ENCODE measurements around the gene NSD2.
A peak's percentile ranks its signal among the peaks of the same experiment; 100 is the strongest.

The NSD2 gene

DNA sequence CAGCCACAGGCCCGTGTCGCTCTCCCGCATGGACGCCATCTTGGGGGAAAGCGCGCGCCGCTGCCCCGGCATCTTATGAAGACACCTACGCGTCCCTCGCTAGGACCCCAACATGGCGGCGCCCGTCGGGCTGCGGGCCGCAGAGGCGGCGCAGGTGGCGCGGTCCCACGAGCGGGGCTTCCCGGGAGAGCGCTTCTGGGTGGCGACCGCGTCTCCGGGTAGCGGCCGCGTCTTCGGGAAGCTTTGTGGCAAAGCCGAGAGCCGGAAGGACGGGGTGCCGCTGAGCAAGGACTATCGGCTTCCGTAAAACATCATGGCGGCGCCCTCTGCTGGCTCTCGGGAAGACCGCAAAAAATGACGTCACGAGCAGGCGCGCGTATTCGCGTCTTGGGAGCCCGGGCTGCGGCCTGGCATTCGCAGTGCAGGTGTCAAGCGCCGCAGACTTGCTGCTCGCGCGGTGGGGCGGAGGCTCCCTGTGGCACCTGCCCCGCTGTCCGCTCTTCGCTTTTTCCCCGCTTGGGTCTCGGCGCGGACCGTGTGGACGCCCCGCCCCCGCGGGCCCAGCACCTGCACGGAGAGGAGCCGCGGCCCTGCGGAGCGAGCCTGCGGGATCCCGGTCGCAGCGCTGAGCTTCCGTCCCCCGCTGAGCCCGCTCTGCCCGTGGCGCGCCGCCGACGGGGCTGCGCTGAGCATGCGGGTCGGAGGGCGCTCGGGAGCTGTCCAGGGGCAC lies 137.9 kb downstream of the NSD2 start, which contains the start of gene NELFA (continued):
- peak; percentile 61; the same call in 1 of the 2 replicates for TF ChIP-seq ZFP69B (tag by site-specific recombination; IDR thresholded peaks at IDR 0.05)
- TF ChIP-seq ZNF626 (tag by site-specific recombination; IDR thresholded peaks at IDR 0.05) = no peak
- TF ChIP-seq, protein P1, sequence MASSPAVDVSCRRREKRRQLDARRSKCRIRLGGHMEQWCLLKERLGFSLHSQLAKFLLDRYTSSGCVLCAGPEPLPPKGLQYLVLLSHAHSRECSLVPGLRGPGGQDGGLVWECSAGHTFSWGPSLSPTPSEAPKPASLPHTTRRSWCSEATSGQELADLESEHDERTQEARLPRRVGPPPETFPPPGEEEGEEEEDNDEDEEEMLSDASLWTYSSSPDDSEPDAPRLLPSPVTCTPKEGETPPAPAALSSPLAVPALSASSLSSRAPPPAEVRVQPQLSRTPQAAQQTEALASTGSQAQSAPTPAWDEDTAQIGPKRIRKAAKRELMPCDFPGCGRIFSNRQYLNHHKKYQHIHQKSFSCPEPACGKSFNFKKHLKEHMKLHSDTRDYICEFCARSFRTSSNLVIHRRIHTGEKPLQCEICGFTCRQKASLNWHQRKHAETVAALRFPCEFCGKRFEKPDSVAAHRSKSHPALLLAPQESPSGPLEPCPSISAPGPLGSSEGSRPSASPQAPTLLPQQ (tag by site-specific recombination; IDR thresholded peaks at IDR 0.05) = peak; percentile 57
- TF ChIP-seq, protein P2, sequence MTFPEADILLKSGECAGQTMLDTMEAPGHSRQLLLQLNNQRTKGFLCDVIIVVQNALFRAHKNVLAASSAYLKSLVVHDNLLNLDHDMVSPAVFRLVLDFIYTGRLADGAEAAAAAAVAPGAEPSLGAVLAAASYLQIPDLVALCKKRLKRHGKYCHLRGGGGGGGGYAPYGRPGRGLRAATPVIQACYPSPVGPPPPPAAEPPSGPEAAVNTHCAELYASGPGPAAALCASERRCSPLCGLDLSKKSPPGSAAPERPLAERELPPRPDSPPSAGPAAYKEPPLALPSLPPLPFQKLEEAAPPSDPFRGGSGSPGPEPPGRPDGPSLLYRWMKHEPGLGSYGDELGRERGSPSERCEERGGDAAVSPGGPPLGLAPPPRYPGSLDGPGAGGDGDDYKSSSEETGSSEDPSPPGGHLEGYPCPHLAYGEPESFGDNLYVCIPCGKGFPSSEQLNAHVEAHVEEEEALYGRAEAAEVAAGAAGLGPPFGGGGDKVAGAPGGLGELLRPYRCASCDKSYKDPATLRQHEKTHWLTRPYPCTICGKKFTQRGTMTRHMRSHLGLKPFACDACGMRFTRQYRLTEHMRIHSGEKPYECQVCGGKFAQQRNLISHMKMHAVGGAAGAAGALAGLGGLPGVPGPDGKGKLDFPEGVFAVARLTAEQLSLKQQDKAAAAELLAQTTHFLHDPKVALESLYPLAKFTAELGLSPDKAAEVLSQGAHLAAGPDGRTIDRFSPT (tag by site-specific recombination; IDR thresholded peaks at IDR 0.05) = peak; percentile 81
- TF ChIP-seq ZNF214 (tag by site-specific recombination; IDR thresholded peaks at IDR 0.05; ENCODE audit: borderline replicate concordance) = no peak
- TF ChIP-seq, protein P3, sequence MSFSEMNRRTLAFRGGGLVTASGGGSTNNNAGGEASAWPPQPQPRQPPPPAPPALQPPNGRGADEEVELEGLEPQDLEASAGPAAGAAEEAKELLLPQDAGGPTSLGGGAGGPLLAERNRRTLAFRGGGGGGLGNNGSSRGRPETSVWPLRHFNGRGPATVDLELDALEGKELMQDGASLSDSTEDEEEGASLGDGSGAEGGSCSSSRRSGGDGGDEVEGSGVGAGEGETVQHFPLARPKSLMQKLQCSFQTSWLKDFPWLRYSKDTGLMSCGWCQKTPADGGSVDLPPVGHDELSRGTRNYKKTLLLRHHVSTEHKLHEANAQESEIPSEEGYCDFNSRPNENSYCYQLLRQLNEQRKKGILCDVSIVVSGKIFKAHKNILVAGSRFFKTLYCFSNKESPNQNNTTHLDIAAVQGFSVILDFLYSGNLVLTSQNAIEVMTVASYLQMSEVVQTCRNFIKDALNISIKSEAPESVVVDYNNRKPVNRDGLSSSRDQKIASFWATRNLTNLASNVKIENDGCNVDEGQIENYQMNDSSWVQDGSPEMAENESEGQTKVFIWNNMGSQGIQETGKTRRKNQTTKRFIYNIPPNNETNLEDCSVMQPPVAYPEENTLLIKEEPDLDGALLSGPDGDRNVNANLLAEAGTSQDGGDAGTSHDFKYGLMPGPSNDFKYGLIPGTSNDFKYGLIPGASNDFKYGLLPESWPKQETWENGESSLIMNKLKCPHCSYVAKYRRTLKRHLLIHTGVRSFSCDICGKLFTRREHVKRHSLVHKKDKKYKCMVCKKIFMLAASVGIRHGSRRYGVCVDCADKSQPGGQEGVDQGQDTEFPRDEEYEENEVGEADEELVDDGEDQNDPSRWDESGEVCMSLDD (tag by site-specific recombination; IDR thresholded peaks at IDR 0.05) = no peak
- no peak for TF ChIP-seq ZNF658 (tag by site-specific recombination; IDR thresholded peaks at IDR 0.05)
- TF ChIP-seq ZNF175 (tag by site-specific recombination; IDR thresholded peaks at IDR 0.05) = no peak
- TF ChIP-seq, protein P4, sequence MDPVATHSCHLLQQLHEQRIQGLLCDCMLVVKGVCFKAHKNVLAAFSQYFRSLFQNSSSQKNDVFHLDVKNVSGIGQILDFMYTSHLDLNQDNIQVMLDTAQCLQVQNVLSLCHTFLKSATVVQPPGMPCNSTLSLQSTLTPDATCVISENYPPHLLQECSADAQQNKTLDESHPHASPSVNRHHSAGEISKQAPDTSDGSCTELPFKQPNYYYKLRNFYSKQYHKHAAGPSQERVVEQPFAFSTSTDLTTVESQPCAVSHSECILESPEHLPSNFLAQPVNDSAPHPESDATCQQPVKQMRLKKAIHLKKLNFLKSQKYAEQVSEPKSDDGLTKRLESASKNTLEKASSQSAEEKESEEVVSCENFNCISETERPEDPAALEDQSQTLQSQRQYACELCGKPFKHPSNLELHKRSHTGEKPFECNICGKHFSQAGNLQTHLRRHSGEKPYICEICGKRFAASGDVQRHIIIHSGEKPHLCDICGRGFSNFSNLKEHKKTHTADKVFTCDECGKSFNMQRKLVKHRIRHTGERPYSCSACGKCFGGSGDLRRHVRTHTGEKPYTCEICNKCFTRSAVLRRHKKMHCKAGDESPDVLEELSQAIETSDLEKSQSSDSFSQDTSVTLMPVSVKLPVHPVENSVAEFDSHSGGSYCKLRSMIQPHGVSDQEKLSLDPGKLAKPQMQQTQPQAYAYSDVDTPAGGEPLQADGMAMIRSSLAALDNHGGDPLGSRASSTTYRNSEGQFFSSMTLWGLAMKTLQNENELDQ (tag by site-specific recombination; IDR thresholded peaks at IDR 0.05; ENCODE audit: low read depth) = no peak
- no peak; the same call in 1 of the 2 replicates for TF ChIP-seq ZNF768 (tag by site-specific recombination; IDR thresholded peaks at IDR 0.05)
- no peak for TF ChIP-seq ZBTB48 (tag by site-specific recombination; IDR thresholded peaks at IDR 0.05)
- no peak for TF ChIP-seq ZNF707 (tag by site-specific recombination; IDR thresholded peaks at IDR 0.05)
- no peak for TF ChIP-seq GFI1B (tag by site-specific recombination; IDR thresholded peaks at IDR 0.05)
- TF ChIP-seq, protein P5, sequence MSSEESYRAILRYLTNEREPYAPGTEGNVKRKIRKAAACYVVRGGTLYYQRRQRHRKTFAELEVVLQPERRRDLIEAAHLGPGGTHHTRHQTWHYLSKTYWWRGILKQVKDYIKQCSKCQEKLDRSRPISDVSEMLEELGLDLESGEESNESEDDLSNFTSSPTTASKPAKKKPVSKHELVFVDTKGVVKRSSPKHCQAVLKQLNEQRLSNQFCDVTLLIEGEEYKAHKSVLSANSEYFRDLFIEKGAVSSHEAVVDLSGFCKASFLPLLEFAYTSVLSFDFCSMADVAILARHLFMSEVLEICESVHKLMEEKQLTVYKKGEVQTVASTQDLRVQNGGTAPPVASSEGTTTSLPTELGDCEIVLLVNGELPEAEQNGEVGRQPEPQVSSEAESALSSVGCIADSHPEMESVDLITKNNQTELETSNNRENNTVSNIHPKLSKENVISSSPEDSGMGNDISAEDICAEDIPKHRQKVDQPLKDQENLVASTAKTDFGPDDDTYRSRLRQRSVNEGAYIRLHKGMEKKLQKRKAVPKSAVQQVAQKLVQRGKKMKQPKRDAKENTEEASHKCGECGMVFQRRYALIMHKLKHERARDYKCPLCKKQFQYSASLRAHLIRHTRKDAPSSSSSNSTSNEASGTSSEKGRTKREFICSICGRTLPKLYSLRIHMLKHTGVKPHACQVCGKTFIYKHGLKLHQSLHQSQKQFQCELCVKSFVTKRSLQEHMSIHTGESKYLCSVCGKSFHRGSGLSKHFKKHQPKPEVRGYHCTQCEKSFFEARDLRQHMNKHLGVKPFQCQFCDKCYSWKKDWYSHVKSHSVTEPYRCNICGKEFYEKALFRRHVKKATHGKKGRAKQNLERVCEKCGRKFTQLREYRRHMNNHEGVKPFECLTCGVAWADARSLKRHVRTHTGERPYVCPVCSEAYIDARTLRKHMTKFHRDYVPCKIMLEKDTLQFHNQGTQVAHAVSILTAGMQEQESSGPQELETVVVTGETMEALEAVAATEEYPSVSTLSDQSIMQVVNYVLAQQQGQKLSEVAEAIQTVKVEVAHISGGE (tag by site-specific recombination; conservative IDR thresholded peaks at IDR 0.05; ENCODE audit: low read depth) = peak; percentile 56
- TF ChIP-seq, protein P6, sequence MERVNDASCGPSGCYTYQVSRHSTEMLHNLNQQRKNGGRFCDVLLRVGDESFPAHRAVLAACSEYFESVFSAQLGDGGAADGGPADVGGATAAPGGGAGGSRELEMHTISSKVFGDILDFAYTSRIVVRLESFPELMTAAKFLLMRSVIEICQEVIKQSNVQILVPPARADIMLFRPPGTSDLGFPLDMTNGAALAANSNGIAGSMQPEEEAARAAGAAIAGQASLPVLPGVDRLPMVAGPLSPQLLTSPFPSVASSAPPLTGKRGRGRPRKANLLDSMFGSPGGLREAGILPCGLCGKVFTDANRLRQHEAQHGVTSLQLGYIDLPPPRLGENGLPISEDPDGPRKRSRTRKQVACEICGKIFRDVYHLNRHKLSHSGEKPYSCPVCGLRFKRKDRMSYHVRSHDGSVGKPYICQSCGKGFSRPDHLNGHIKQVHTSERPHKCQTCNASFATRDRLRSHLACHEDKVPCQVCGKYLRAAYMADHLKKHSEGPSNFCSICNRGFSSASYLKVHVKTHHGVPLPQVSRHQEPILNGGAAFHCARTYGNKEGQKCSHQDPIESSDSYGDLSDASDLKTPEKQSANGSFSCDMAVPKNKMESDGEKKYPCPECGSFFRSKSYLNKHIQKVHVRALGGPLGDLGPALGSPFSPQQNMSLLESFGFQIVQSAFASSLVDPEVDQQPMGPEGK (tag by site-specific recombination; IDR thresholded peaks at IDR 0.05) = no peak; the same call in 1 of the 2 replicates
- TF ChIP-seq ZBTB20 (tag by site-specific recombination; IDR thresholded peaks at IDR 0.05) = peak; percentile 98
- TF ChIP-seq ZIC2 (tag by site-specific recombination; IDR thresholded peaks at IDR 0.05) = peak; percentile 97
- peak; percentile 69; the same call in 1 of the 2 replicates for TF ChIP-seq KLF7 (tag by site-specific recombination; IDR thresholded peaks at IDR 0.05; ENCODE audit: borderline replicate concordance)
